ENCODE measurements around the gene NKAPL.

The NKAPL gene

DNA sequence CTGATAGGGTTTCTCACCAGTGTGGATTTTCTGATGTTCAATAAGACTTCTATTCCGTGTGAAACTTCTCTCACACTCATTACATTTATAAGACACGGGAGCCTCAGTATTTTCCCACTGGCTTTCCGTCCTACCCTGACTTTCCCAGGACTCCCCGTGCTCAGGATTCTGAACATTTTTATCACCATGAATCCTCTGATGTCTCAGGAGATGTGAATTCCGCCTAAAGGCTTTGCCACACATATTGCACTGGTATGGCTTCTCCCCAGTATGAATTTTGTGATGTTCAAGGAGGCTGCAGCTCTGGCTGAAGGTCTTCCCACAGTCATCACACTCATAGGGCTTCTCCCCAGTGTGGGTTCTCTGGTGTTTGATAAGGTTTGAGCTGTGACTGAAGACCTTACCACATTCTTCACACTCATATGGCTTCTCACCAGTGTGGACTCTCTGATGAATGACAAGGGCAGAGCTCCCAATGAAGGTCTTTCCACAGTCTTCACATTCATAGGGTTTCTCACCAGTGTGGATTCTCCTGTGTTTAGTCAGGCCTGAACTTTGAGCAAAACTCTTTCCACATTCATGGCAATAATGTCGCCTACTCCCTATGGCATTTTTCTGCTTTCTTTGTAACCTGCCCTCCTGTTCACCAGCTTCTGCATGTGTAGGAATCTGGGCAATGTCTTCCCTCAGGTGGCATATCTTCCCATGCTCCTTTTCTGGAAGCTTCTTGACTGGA lies 13.7 kb upstream of the NKAPL start:
- no peak for DNase-seq (ENCODE audit: low spot score)

DNA sequence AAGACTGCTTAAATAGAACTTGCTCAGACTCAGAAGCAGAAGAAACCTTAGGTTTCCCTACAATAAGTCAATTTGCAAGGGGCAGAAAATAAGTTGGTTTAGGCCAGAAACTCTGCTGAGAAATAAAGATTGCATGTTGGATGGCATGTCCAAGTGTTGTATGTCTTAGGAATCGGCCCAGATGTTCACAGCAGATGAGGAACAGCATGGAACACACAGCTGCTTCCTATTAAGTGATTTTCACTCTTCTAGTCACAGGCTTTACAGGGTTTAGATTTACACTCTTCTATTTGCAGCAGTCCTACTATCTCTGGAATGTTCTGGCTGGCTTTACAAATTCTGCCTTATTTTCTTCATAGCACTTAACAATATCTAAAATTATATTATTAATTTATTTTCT lies 10.2 kb upstream of the NKAPL start:
- DNase-seq (ENCODE audit: low spot score), result no peak

DNA sequence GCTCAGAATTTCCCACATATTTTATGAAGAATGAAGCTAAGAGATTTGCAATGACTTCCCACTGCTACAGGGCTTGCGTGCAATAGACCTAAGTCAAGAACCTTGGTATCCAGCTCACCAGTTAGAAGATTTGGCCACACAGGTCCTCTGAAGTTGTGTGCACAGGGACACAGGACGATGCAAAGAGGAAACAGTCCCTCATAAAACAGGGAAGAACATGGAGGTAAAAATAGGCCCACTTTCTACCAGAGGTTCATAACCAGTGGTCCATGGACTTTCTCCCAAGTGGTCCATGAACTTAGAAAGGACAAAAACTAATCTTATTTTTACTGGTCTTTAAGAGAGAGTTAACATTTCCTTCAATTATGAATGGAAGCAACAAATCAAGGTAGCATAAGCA lies 8.3 kb upstream of the NKAPL start:
- DNase-seq (ENCODE audit: low spot score), result no peak

DNA sequence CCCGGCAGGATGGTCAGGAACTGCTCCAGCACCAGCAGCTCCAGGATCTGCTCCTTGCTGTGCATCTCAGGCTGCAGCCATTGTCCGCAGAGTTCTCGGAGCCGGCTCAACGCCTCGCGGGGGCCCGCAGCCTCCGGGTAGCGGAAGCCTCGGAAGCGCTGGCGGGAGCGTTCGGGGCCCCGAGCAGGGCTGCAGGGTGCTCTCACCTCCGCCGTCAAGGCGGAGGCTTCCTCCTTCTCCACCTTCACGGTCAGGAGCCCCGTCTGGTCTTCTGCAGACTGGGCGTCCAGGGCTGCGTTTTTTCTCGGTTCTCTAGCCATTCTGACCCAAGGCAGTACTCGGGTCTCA lies 7.5 kb upstream of the NKAPL start:
- no peak for DNase-seq (ENCODE audit: low spot score)

DNA sequence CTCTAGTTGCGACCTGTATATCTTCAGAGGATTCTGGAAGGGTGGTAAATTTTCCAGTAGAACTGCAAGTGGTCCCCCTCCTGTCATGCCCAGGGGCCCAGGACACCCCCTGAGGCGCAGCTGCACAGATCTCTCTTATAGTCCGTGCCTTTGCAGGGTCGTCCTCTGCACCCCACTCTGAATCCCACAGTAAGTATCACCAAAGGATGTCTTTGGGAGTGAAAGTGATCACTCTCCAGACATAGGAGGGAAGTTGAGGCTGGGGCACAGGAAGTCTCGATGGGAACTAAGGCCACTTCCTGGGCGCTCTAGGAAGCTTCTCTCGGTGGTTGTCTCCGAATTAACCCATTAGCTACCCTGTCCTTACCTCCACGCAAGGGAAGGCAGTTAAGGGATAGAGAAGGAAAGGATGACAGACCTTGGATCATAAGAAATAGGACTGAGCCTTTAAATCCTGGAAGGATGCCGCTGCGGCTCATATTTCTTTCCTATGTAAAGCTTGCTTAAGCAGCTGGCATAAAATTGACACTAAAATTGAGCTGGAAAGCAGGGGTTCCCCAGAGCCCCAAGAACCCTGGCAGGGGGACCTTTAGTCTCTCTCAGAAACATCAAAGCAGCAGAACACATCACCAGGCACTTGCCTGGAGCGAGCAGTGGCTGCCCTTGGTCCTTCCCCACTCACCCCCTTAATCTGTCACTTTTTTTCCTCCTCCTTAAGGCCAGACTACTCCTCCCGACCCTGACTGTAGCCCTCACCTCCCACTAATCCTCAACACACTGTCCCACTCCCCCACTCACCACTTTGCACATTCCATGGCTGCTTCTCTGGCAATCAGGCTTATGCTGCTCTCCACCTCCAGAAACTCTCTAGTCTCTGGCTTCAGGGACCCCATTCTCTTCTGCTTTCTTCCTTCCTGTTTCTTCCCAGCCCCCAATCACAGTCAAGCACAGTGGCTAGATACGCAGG lies 6.8 kb upstream of the NKAPL start, which contains the start of gene ZKSCAN4:
Gene ZKSCAN4 (minus strand): TSS at position 261 of the 967 bp plus-strand sequence. CDS start 289 bp downstream, outside the sequence.
- DNase-seq (ENCODE audit: low spot score), result peak; percentile 79

DNA sequence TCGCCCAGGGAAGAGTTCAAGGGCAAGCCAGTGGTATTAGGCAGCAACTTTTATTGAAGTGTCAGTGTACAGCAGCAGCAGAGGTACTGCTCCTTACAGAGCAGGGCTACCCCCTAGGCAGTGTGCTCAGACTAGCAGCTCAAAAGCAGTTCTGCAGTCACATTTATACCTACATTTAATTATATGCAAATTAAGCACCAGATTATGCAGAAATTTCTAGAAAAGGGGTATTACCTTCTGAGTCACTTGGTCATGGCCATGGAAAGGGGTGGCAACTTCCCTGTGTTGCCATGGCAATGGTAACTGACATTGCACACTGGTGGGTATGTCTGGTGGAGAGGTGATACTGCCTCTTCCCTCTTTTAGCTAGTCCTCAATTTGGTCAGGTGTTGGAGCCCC lies 5.0 kb upstream of the NKAPL start:
- no peak for DNase-seq (ENCODE audit: low spot score)

DNA sequence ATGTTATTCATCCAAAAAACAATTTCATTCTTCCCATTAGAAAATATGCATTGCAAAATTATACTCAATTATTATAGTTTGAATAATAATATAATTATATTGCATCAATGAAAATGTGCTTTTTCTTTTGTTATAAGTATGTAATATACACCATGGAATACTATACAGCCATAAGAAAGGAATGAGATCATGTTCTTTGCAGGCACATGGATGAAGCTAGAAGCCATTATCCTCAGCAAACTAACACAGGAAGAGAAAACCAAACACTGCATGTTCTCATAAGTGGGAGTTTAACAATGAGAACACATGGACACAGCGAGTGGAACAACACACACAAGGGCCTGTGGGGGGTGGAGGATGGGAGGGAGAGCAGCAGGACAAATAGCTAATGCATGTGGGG lies 2.1 kb upstream of the NKAPL start:
- no peak for DNase-seq (ENCODE audit: low spot score)

DNA sequence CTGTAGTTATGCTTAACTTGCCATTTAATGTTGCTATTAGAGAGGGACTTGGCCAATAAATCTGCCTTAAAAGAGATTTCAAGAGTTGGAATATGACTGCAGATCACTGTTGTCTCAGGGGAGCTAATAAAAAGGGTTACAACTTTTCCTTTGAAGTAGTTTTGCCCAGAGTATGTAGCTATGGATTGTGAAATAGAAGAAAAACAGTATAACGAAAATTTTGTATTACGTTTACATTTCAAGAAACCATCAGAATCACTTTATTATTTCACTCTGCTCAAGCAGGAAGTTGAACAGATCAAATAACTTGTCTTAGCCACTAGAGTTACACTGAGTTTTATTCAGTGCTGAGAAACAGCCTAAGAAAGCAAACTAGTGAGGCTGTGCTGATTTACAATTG lies 4.8 kb downstream of the NKAPL start:
- no peak for DNase-seq (ENCODE audit: low spot score)

DNA sequence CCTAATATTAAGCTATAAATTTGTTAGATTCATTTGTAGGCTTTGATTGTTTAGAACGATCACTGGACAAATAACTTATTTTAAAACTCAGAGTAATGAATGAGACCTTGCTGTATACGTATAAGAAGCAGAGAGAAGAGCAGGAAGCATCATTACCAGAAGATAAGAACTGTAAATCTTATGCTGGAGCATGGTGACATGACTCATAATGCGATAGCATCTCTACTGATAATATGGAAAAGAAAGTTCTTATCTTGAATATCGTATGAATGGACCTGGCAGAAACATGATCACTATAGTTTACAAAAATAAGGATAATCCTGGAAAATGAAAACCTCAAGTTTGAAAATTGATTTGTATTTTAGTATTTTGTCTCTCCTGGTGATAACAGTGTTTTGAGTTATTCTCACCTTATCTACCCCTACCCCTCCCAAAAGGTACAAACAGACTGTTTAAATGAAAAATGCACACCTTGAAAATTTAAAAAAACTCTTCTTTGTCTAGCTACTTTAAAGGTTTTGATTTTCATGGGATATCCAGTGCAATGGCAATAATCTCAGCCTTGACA lies 5.8 kb downstream of the NKAPL start:
- no peak for DNase-seq (ENCODE audit: low spot score)

DNA sequence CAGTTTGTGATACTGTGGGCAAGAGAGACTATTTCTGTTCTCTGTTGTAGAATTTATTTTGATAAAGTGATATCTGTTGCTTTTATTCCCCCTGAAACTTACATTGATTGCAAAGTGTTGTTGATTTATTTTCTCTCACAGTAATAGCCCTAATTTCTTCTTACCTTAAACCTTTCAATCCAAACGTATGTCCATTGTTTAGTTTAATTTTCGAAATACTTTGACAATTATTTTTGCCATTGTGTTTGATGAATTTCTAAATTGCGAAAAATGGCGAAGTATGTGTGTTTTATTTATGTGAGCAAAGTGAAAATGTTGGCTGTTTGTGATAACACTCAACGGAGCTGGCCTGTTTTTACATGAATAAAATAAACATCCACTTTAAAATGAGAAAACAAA lies 7.5 kb downstream of the NKAPL start:
- DNase-seq (ENCODE audit: low spot score), result no peak

DNA sequence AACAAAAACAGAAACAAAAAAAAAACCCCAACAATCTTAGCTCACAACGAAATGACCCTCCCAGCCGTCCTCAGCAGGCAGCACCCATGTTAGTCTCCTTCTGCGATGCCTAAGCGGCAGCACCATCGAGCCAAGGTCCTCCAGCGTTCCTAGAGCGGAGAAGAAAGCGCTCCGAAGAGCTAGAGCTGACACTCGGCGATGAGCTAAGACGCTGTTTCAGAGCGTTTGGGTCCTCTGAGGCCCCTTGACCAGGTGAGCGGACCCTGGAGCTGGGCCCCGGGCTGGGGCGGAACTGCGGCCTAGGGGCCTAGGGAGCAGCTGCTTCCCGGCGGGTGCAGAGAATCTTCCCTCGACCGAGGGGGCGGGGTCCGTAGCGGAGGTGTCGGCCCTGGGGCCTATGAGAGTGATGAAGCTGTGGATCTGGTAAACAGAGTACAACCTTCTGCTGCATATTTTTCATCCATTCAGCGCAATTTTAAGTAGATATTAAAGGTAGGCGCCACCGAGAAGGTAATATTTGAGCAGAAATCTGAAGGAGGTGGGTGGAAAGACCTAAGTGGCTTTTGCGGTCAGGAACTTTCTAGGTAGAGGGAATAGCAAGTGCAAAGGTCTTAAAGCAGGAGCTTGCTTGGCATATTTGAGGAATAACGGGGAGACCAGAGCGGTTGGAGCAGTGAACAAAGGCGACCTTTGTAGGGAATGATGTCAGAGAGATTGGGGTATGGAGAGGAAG lies 8.0 kb downstream of the NKAPL start, which contains the start of gene ZSCAN26:
Gene ZSCAN26 (plus strand): TSS at position 182 of the 733 bp plus-strand sequence. CDS start 4,777 bp downstream, outside the sequence.
- DNase-seq (ENCODE audit: low spot score), result peak; percentile 88

DNA sequence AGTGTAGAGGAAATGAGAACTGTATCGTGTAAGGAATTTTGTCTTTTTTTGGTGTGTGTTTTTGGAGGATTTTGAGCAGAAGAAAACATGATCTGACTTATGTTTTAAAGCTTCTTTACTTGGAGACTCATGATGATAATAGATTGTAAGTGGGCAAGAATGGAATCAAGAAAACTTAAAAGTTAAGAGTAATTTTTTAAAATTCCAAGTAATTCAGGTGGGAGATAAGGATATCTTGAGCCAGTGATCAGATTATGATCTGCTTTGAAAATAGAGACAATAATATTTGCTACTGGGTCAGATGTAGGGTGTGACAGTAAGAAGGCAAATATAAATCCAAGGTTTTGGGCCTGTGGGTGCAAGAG lies 8.6 kb downstream of the NKAPL start:
- no peak for DNase-seq (ENCODE audit: low spot score)

DNA sequence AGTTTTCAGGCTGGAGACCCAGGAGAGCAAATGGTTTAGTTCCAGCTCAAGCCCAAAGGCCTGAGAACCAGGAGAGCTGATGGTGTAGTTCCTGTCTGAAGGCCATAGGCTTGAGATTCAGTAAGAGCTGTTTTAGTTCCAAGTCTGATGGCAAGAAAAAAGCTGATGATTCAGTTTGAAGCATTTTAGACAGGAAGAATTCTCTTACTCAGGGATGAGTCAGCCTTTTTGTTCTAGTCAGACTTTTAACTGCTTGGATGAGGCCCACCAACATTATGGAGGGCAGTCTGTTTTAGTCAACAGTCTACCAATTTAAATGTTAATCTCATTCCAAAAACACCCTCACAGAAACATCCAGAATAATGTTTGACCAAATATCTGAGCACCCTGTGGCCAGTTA lies 10.4 kb downstream of the NKAPL start:
- no peak for DNase-seq (ENCODE audit: low spot score)

DNA sequence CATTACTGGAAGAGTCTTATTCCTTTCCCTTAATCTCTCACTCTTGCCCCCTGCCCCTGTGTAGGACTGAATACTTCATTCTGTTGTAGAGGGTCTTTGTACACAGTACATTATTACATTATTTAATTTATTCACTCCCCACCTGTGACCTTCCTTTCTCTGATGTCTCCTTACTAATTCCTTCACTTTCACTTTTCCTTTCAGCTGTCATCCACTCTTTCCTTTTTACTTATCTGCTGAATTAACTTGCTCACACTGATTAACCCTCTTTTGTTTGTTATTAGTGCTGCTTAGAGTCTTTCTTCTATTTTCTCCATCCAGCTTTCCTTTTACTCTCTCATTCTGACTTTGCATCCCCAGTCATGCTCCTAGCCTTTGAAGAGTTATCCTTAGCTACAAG lies 15.8 kb downstream of the NKAPL start:
- no peak for DNase-seq (ENCODE audit: low spot score)

DNA sequence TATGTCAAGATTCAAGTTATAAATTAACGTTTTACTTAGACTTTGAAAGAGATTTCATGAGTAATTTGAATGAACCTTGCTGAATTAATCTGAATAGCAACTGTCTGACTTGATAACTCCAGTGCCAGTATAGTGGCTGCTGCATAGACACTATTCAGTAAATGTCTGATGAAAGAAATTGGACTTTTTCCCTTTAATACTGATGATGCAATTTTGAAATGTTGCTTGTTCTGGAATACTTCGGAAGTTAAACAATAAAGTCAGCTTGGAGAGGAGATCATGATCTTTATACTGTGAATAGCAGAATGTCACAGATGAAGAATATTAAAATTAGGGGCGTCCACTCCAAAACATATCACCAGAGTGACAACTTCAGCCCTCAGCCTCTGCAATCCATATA lies 18.6 kb downstream of the NKAPL start:
- DNase-seq (ENCODE audit: low spot score), result no peak

DNA sequence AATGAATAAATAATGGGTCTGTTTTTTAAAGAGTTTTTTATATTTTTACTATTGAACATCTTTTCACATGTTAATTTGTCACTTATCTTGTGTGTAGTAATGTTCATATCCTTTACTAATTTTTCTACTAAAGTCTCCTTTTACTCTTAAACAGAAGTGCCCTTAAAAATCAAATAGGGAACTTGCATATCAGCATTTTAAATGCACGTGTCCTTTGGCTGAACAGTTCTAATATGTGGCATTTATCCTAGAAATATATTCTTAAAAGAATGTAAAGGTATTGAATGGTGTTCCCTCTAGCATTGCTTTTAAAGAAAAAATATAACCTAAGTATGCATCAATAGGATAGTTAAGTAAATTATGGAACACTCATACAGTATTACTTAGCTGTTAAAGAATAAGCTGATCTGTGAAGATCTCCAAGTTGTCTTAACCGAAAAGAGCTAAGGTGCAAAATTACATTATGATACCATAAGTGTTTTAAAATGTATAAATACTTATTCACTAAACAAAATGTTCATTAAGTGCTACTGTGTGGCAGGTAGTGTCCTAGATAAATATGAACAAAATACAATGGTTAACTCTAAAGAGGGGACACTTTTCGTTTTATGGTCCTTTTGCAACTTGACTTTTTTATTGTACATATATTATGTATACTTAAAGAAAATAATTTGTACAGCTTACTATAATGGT lies 21.6 kb downstream of the NKAPL start:
- DNase-seq (ENCODE audit: low spot score), result no peak

DNA sequence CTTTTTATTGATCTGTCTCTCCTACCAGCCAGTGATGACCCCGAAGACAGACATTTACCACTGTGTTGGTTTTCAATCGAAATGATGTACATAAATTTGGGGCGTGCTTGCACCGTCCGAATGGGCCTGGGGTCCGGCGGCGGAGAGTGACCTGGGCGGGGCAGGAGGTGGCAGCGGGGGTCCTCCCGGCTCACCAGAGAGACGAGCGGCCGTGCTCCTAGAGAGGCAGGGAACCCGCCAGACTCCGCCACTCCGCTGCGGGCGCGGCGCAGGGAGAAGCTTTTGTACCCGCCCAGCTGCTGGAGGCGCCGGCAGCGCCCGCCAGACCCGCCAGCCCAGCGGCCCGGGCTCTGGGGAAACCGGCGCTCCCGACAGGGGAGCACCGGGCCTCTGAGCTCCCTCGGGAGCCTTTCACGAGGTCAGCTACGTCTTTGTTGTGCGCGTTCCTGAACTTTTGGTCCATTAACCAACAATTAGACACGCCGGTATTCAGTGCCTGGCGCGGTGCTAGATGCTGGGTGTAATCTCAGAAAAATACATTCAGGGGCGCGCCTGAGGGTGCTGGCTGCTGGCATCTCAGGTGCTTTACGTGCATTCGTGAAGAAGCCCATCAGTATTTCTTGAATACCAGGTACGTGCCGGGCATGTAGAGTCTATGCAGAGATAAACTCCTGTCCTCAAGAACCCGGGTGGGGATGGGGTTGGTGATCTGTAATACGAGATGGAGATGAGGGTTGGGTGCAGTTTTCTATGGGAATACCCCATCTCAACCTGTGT lies 22.4 kb downstream of the NKAPL start, which contains the start of gene PGBD1:
Gene PGBD1 (plus strand): TSS at position 285 of the 777 bp plus-strand sequence. CDS start 2,242 bp downstream, outside the sequence.
- peak; percentile 33 for DNase-seq (ENCODE audit: low spot score)

DNA sequence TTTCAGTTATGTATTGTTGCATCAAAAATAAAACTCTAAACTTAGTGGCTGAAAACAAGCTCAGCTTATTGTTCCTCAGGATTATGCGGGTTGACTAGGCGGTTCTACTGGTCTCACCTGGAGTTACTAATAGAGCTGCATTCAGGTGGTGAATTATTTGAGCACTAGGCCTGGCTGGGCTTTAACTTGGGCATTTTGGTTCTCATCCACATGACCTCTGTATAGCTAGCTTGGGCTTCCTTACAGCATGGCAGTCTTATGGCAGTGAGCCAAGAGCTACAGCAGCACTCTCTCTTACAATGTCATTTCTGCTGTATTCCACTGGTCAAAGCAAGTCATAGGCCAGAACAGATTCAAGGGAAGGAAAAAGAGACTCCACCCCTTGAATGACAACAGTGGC lies 23.8 kb downstream of the NKAPL start:
- no peak for DNase-seq (ENCODE audit: low spot score)

DNA sequence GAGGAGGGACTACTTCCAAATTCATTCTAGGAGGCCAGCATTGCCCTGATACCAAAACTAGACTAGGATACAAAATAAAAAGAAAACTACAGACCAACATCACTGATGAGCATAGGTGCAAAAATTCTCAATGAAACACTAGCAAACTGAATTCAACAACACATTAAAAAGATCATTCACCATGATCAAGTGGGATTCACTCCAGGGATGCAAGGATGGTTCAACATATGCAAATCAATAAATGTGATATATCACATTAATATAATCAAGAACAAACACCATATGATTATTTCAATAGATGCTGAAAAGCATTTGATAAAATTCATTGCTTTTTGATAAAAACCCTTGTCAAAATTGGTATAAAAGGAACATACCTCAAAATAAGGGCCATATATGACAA lies 32.5 kb downstream of the NKAPL start:
- no peak for DNase-seq (ENCODE audit: low spot score)

DNA sequence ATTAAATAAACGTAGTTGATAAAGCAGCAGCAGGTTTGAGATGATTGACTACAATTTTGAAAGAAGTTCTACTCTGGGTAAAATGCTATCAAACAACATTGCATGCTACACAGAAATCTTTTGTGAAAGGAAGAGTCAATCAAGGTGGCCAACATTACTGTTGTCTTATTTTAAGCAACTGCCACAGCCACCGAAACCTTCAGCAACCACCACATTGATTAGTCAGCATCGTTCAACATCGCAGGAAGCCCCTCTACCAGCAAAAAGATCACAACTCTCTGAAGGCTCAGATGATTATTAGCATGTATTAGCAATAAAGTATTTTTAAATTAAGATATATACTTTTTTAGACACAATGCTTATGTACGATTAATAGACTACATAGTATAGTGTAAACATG lies 36.2 kb downstream of the NKAPL start:
- DNase-seq (ENCODE audit: low spot score), result no peak

Measured in globus pallidus (tissue), 1 donor.